PC-3 (cell line): Measurements from ENCODE around the gene APBA1. TPM values are rescaled to one million over a fixed set of nuclear protein-coding genes. Genes with fewer than 3 reads are reported as not detected.

Source experiments
- ATAC-seq: fragments of 200-7000 bp; cut with Tn5 transposase; 2 replicates; pipeline ENCODE4 v1.9.1; 2020; ENCODE audit warnings: mild to moderate bottlenecking, moderate library complexity
- BruUV-seq: library from RNA; stranded (reverse); fragments of 400-500 nt; replicated peaks from 2 replicates; lab custom pipeline; 2021; lab: Mats Ljungman, UMichigan
- CTCF ChIA-PET: fragments of 300-600 bp; sonication (Branson Sonifier 250); formaldehyde crosslinking; loops from one replicate; lab custom pipeline; 2022; ENCODE audit warnings: antibody characterized with exemption; lab: Charles Lee
- POLR2A ChIA-PET: fragments of 300-600 bp; sonication (Branson Sonifier 250); formaldehyde crosslinking; loops from one replicate; lab custom pipeline; 2022; ENCODE audit warnings: antibody characterized with exemption; ENCODE audit not compliant: unreplicated experiment; lab: Charles Lee
- DNase-seq: peaks from one replicate; pipeline ENCODE4 v3.0.0-alpha.2; 2015
- H2AFZ ChIP-seq: fragments of 300-600 bp; sonication (generic); 2 replicates; pipeline ENCODE4 v1.6.0; 2016; ENCODE audit warnings: antibody characterized with exemption, low read length
- H3F3A ChIP-seq: fragments of 300-600 bp; sonication (generic); one replicate; pipeline ENCODE4 v1.6.0; 2017; ENCODE audit warnings: antibody characterized with exemption, low read length, control low read depth, mild to moderate bottlenecking; ENCODE audit not compliant: unreplicated experiment
- H3K27ac ChIP-seq: fragments of 300-600 bp; sonication (generic); 2 replicates; pipeline ENCODE4 v1.5.1; 2016; ENCODE audit warnings: mild to moderate bottlenecking, low read length
- H3K27me3 ChIP-seq: fragments of 300-600 bp; sonication (generic); 2 replicates; pipeline ENCODE4 v1.6.1; 2016; ENCODE audit warnings: low read length, mixed read lengths
- H3K36me3 ChIP-seq: fragments of 300-600 bp; sonication (generic); 2 replicates; pipeline ENCODE4 v1.6.1; 2016; ENCODE audit warnings: low read depth, mixed run types, low read length, mixed read lengths
- H3K4me1 ChIP-seq: fragments of 300-600 bp; sonication (generic); 2 replicates; pipeline ENCODE4 v1.5.1; 2016; ENCODE audit warnings: low read length; ENCODE audit not compliant: insufficient read depth
- H3K4me2 ChIP-seq: fragments of 300-600 bp; sonication (generic); 2 replicates; pipeline ENCODE4 v1.6.0; 2016; ENCODE audit warnings: low read length
- H3K4me3 ChIP-seq: fragments of 300-600 bp; sonication (generic); 2 replicates; pipeline ENCODE4 v1.5.1; 2016; ENCODE audit warnings: mild to moderate bottlenecking, low read length, mixed read lengths
- H3K79me2 ChIP-seq: fragments of 300-600 bp; sonication (generic); 2 replicates; pipeline ENCODE4 v1.6.1; 2017; ENCODE audit warnings: low read length, mixed read lengths
- H3K9ac ChIP-seq: fragments of 300-600 bp; sonication (generic); 2 replicates; pipeline ENCODE4 v1.6.0; 2016; ENCODE audit warnings: mild to moderate bottlenecking, low read length
- H3K9me2 ChIP-seq: fragments of 300-600 bp; sonication (generic); replicated peaks from 2 replicates; pipeline ENCODE4 v1.6.1; 2016; ENCODE audit warnings: mixed run types, low read length, mixed read lengths
- H3K9me3 ChIP-seq: fragments of 300-600 bp; sonication (generic); 2 replicates; pipeline ENCODE4 v1.6.1; 2016; ENCODE audit warnings: low read length, mixed read lengths
- H4K20me1 ChIP-seq: fragments of 300-600 bp; sonication (generic); 2 replicates; pipeline ENCODE4 v1.6.1; 2016; ENCODE audit warnings: low read length, mixed read lengths
- CTCF ChIP-seq: fragments of 300-600 bp; sonication (generic); conservative IDR thresholded peaks from 2 replicates; pipeline ENCODE4 v1.5.1; 2017; ENCODE audit warnings: antibody characterized with exemption, low read depth, mild to moderate bottlenecking, low read length
- EZH2 ChIP-seq: fragments of 300-600 bp; sonication (generic); IDR thresholded peaks from one replicate; pipeline ENCODE4 v1.6.1; 2017; ENCODE audit warnings: antibody characterized with exemption, mild to moderate bottlenecking, low read length; ENCODE audit not compliant: unreplicated experiment
- EZH2phosphoT487 ChIP-seq: fragments of 300-600 bp; sonication (generic); IDR thresholded peaks from 2 replicates; pipeline ENCODE4 v1.6.1; 2018; ENCODE audit warnings: mild to moderate bottlenecking, antibody characterized with exemption, low read length, borderline replicate concordance
- intact Hi-C: fragments of 100-400 bp; cut with micrococcal nuclease; formaldehyde crosslinking; loops from 2 replicates; pipeline ENCODE4 v1.9.0; 2023
- total RNA-seq: library from RNA; depleted of rRNA; stranded (reverse); fragments of >200 nt; gene quantifications from 2 replicates; pipeline ENCODE4 v1.2.3, GENCODE V29; 2014

APBA1 gene
- total RNA-seq, 1 experiment from 2014 or later = 0.07 TPM

DNA sequence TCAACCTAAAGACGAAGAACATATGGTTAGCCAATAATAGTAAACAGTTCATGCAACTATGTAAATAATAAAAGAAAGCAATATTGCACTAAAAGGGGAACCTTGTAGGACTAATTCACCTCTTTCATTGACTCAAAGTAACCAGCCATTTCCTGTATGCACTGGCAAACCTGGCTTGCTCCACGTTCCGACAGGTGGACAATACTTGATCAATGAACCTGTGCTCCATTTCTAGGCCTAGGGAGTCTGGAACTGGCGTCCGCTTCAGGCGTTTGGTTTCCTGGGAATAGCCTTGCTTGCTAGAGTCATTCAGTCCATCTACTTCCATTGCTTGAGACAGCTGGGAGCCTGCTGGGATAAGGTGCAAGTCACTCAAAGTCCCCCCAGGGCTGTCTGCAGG is 46.0 kb upstream of the APBA1 start:
- Histone ChIP-seq H3K36me3 (no peaks in the 10 kb centered on the region), H3F3A (no peaks in the 10 kb centered on the region), H3K27ac (no peak overlapping the region), H3K79me2 (no peaks in the 10 kb centered on the region), H2AFZ (no peak overlapping the region), H3K4me1 (no peaks in the 10 kb centered on the region), H3K9me3 (no peaks in the 10 kb centered on the region), H3K9ac (no peak overlapping the region), H3K9me2 (no peaks in the 10 kb centered on the region), H3K4me2 (no peak overlapping the region), H4K20me1 (no peaks in the 10 kb centered on the region), H3K4me3 (no peak overlapping the region), H3K27me3 (no peaks in the 10 kb centered on the region)
- ATAC-seq (no peak), DNase-seq (no peak)
- CTCF ChIA-PET = no interaction called here
- no peak for TF ChIP-seq EZH2phosphoT487
- no peak for TF ChIP-seq CTCF
- TF ChIP-seq EZH2 = no peak
- no TSS peak for BruUV-seq
- intact Hi-C loops = no loop called here
- POLR2A ChIA-PET = no interaction called here

- Histone ChIP-seq H3K4me2 (no peak overlapping the region), H3K36me3 (no peaks in the 10 kb centered on the region), H3K9ac (no peak overlapping the region), H2AFZ (no peak overlapping the region), H3K9me3 (no peaks in the 10 kb centered on the region), H3K27ac (no peak overlapping the region), H3K4me3 (no peak overlapping the region), H3K9me2 (no peaks in the 10 kb centered on the region), H4K20me1 (no peaks in the 10 kb centered on the region), H3K27me3 (no peaks in the 10 kb centered on the region), H3K4me1 (no peaks in the 10 kb centered on the region), H3K79me2 (no peaks in the 10 kb centered on the region), H3F3A (no peaks in the 10 kb centered on the region)
- DNase-seq = no peak
- ATAC-seq = no peak
- no TSS peak for BruUV-seq
- CTCF ChIA-PET = no interaction called here
- TF ChIP-seq CTCF (no peak), EZH2phosphoT487 (no peak), EZH2 (no peak)
- intact Hi-C loops = no loop called here
- POLR2A ChIA-PET = no interaction called here
These were observed 43.7 kb upstream of the APBA1 start for GRCh38 chr9:69715825-69716224.

DNA sequence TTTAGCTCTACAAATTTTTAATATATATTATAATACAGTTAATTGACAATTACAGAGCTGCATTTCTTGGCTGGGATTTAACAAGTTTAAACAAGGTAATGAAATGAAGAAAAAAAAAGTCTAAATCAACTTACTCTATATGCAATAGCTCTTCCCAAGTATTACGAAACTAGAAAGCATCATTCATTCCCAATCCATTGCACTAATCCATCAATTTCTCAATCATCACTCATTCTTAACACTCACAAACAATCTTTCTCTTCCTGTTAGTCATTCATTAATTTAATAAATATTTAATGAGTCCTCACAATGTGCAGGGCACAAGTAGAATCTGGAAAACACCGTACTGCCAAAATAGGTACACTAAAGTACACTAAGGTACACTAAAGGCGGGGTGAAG is 42.9 kb upstream of the APBA1 start:
- H3K9ac ChIP-seq = no peak overlapping the region
- H3K27ac ChIP-seq = no peak overlapping the region
- no peaks in the 10 kb centered on the region for H3K79me2 ChIP-seq
- no peaks in the 10 kb centered on the region for H3K9me3 ChIP-seq
- POLR2A ChIA-PET = interaction anchor here (0.6 kb wide), 1 partner anchor 20 kb away, joined by 6 read pairs; no protein-coding TSS in a partner anchor
- intact Hi-C loops = no loop called here
- H3K9me2 ChIP-seq = no peaks in the 10 kb centered on the region
- H3K4me3 ChIP-seq = no peak overlapping the region
- no peaks in the 10 kb centered on the region for H3K27me3 ChIP-seq
- H3K36me3 ChIP-seq = no peaks in the 10 kb centered on the region
- no TSS peak for BruUV-seq
- H2AFZ ChIP-seq = no peak overlapping the region
- no peaks in the 10 kb centered on the region for H3K4me1 ChIP-seq
- DNase-seq (no peak), ATAC-seq (no peak)
- no peaks in the 10 kb centered on the region for H3F3A ChIP-seq
- TF ChIP-seq EZH2phosphoT487 (no peak), CTCF (no peak), EZH2 (no peak)
- no peaks in the 10 kb centered on the region for H4K20me1 ChIP-seq
- H3K4me2 ChIP-seq = no peak overlapping the region
- CTCF ChIA-PET = no interaction called here
